ENCODE results near the gene FAM107A.
A peak's percentile ranks its signal among the peaks of the same experiment; 100 is the strongest.

Gene FAM107A, protein sequence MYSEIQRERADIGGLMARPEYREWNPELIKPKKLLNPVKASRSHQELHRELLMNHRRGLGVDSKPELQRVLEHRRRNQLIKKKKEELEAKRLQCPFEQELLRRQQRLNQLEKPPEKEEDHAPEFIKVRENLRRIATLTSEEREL

GRCh38 chr3:58577269-58577821, at the start of gene FAM107A:
TSS of gene FAM107A (minus strand) at chr3:58577391. CDS start at chr3:58569860, 7,531 bp downstream.
- no peak for DNase-seq

DNA sequence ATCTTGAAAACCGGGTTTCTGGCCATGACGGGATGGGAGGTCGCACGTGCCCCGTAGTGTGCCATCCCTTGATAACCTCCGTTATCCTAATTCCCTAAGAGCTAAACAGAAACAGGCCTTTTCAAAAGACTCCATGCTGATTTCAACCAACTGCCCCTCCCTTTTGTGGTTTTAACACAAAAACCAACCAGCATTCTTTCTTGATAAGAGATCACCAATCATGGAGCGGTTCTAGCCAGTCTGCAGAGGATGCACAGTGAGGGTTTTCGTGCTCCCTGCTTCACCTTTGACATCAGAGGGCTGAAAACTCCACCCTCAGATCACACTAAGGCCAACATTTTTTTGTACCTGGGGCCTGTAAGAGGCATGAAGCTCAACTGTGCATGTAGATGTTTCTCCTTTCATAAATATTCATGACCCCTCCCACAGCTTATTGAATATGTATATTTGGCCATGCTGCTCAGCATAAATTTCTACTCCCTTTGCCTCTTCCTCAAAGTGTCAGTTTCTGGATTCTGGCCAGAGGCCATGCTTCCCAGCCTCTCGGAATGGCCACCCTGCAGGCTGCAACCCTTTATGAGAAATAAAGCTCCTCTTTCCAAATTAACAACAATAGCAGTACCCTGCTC, 48.1 kb upstream of the FAM107A start:
- peak; percentile 10 for DNase-seq

- no peak for DNase-seq
Measured at GRCh38 chr3:58624550-58624949, 47.4 kb upstream of the FAM107A start.

GRCh38 chr3:58623961-58624360, 46.8 kb upstream of the FAM107A start:
- DNase-seq: no peak

GRCh38 chr3:58623478-58623877, 46.3 kb upstream of the FAM107A start:
- DNase-seq: no peak

DNA sequence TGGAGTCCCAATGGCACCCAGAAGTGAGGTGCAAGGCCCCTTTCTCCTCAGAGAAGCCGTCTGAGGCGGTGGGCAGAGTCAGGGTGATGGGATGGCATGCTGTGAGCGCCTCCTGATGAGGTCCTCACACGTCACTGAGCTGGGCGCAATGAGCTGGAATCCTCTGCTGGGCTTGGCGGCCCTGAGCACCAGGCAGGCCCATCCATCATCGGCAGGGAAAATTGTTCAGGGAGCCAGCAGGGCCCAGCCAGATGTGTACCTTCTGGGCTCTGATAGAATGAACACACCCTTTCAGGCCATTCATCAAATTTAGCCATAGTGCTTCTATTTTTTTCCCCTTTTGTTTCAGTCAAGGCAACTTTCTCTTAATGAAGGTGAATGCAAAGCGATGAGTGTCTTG, 45.7 kb upstream of the FAM107A start:
- DNase-seq: no peak

- DNase-seq: no peak
Measured at GRCh38 chr3:58622436-58622835, 45.2 kb upstream of the FAM107A start.

- no peak for DNase-seq
Measured at GRCh38 chr3:58621086-58621830, 44.1 kb upstream of the FAM107A start.

DNA sequence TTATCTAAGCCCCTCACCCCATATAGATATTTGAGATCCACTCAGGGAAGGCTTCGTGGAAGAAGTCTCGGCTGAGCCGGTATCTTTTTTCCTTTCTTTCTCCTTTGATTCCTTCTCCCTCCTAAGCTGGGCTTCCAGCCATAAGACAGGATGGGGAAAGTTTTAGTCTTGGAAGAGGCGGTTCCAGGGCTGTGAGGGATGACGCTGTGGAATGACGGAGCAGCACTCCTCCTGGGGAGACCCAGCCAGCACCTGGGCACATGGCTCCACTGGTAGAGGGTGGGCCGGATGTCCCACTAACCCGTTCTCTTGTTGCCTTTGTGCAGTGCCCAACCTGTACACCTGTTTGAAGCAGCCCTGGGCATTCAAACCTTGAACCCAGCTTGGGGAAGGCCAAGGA, 43.2 kb upstream of the FAM107A start:
- no peak for DNase-seq

GRCh38 chr3:58617338-58617761, 40.2 kb upstream of the FAM107A start:
- DNase-seq: no peak

GRCh38 chr3:58613236-58614132, 36.3 kb upstream of the FAM107A start:
- DNase-seq: no peak

- DNase-seq: no peak
Measured at GRCh38 chr3:58612830-58613229, 35.6 kb upstream of the FAM107A start.

DNA sequence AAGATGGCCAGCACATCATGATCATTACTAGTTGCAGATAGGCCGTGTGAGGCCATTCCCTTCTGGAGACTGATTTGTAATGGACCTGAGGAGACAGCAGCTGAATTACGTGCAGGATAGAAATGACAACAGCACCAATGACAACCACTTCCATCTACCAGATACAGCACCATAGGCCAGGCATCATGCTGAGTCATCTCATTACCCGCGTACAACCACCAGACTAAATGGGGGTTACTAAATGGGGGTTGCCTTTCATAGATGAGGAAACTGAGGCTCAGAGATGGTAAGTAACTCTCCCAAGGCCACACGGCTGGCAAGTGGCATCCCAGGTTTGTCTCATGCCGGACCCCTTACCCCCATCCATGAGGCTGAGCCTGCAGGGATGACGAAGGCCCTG, 32.8 kb upstream of the FAM107A start:
- DNase-seq: no peak

DNA sequence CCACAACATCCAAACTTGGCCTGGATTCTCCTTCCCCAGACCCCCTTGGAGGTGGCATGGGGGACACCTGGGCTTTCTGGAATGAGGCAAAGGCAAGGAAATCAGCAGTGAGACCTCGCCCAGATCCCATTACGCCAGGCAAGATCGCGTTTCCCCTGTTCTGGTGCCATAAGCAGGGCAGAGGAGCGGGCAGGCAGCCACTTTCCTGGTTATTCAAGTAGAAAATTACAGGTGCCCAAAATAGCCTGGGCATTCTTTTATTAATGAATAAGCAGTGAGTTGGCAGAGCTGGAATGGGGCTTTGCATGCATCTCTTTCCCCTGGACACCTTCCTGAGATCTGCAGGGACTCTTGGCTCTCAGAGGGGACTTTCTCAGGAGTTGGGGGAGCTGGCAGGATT, 31.5 kb upstream of the FAM107A start:
- no peak for DNase-seq

GRCh38 chr3:58607816-58608215, 30.6 kb upstream of the FAM107A start:
- no peak for DNase-seq

DNA sequence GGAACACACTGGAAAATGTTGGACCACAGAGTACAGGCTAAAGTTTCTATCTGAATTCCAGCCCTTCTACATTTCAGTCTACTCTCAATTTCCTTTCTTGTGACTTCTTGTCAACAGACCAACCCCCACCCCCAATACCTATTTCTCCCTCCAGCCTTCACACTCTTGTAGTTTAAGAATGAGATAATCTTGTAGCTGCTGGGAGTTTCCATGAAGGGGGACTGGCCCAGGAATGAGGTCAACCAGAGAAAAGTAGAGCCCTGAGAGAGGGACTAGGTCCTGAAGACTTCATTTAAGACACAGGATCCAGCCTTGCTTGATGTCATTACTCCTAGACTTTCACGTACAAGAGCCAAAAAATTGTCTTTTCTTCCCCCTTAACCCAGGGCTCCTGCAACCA, 29.5 kb upstream of the FAM107A start:
- no peak for DNase-seq

DNA sequence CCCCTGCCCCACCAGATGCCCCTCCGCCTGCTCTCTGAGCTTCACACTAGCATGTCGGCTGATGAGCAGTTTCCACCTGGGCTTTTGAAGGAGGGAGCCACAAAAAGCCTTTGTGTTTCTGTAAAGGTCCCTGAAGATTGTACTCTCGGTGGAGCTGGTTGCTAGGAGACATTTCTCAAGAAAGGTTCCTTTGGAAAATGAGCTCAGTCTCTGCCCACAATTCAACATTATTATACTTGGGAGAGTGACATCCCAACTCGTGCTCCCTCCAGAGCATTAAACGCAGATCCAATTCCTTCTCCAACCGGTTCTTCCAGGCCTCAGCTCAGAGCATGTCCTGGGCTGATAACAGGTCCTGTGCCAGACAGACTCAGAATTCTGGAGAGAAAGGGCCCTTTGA, 26.8 kb upstream of the FAM107A start:
- no peak for DNase-seq

- DNase-seq: no peak
Measured at GRCh38 chr3:58603606-58604005, 26.4 kb upstream of the FAM107A start.

DNA sequence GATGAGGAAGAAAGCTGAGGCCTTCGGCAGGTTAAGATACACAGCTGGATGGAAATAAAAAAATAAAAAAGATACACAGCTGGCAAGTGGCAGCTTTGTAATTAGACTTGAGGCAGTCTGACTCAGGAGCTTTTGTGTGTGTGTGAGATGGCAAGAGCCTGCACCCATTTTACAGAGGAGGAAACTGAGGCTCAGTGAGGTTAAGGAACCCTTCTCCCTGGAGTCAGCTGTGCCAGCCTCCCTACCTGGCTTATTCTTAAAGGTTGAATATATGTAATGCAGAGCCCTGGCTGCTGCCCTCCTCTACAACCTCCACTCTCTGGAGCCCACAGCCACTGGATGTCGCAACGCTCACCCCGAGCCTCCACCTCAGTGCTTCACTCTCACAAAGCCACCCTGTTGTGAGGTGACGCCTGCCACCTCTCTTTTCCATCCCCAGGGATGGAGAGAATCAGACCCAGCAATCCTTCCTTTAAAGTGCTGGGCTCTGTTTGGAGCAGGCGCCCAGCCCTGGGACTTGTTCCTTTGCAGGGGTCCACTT, 20.6 kb upstream of the FAM107A start:
- DNase-seq: no peak

DNA sequence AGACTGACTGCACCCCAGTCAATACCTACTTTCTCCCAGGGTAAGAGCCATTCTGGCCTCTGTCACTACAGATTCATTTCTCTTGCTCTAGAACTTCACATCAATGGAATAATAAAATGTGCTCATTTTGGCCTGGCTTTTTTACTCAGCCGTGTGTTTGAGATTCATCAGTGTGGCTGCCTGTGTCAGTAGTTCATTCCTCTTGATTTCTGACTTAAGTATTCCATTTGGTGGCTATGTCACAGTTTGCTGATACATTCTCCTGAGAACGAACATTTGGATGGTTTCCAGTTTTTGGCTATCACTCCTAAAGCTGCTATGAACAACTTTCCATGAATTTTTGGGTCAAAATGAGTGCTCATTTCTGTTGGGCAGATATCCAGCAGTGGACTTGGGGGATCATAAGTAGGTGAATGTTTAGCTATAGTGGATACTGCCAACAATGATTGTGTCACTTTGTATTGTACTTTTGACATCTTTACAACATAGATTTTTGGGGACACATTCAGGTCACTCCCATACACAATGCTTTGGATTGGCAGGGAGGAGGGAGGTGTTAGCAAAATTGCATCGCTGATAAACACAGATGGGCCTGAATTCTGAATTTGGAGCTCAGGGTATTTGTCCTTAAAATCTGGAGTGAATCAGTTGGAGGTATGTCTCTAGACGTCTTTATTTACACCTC, 19.8 kb upstream of the FAM107A start:
- no peak for DNase-seq

DNA sequence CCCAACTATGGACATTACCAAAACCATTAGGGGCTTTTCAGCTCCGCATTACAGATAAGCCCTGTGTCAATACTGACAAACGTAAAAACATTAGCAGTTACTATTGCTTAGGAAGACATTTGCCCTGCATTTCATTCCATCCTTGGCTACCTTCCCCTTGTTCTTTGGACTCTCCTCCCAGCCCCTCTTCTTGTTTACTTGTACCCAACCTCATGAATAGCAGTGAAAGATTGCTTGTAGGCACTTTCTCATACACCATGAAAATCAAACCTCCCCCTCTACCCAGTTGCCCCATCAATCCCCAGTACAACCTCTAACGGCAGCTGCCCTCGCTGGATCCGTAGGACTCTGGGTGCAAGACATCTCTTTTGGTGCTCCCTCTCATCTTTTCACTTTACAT, 16.9 kb upstream of the FAM107A start:
- no peak for DNase-seq
